ENCODE data around the gene KCNQ2. TPM values are rescaled to one million over a fixed set of nuclear protein-coding genes. Genes with fewer than 3 reads are reported as not detected.

KCNQ2 gene
- total RNA-seq, 1 donor, result 0.36 TPM

DNA sequence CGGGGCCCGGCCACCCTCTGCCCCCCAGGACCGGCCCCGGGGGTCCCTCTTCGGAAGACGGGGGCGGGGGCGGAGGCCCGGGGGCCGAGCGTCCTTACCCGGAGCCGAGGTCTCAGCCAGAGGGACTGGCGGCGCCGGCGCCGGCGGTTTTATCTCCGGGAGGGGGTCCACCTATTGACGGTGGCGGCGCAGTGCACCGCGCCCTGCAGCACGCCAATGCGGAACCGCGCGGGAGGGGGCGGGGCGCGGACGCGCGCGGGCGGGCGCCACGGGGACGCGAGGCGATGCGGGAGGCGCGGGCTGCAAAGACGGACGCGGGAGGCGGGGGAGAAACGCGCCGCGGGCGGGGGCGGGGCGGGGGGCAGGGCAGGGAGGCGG lies 26.5 kb upstream of the KCNQ2 start, which contains the start of gene EEF1A2:
Gene EEF1A2 (minus strand): TSS at position 124 of the 378 bp plus-strand sequence. CDS start 1,320 bp downstream, outside the sequence.
- peaks cover 4% of the 10 kb centered on the region for H3K4me1 ChIP-seq (ENCODE audit: insufficient read depth, low read length)
- H3K4me3 ChIP-seq (ENCODE audit: insufficient read depth, low read length), result no peak within 1 kb of the TSS
- H4K20me1 ChIP-seq (ENCODE audit: insufficient read depth, low read length), result no peaks in the 10 kb centered on the region
- TF ChIP-seq, protein P1, sequence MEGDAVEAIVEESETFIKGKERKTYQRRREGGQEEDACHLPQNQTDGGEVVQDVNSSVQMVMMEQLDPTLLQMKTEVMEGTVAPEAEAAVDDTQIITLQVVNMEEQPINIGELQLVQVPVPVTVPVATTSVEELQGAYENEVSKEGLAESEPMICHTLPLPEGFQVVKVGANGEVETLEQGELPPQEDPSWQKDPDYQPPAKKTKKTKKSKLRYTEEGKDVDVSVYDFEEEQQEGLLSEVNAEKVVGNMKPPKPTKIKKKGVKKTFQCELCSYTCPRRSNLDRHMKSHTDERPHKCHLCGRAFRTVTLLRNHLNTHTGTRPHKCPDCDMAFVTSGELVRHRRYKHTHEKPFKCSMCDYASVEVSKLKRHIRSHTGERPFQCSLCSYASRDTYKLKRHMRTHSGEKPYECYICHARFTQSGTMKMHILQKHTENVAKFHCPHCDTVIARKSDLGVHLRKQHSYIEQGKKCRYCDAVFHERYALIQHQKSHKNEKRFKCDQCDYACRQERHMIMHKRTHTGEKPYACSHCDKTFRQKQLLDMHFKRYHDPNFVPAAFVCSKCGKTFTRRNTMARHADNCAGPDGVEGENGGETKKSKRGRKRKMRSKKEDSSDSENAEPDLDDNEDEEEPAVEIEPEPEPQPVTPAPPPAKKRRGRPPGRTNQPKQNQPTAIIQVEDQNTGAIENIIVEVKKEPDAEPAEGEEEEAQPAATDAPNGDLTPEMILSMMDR (IDR thresholded peaks at IDR 0.05; ENCODE audit: extremely low read depth, low read depth, low read length), result no peak
- H3K27me3 ChIP-seq (ENCODE audit: insufficient read depth, low read length), result peaks cover 35% of the 10 kb centered on the region
- H3K9me3 ChIP-seq (ENCODE audit: low read depth, low read length), result no peaks in the 10 kb centered on the region
- H3K79me2 ChIP-seq (ENCODE audit: insufficient read depth, low read length), result no peaks in the 10 kb centered on the region
- H3K36me3 ChIP-seq (ENCODE audit: insufficient read depth, low read length), result no peaks in the 10 kb centered on the region
- H3K27ac ChIP-seq (ENCODE audit: low read depth, low read length), result no peak within 1 kb of the TSS
- H3K4me2 ChIP-seq (ENCODE audit: insufficient read depth, low read length), result no peak within 1 kb of the TSS
- no peak within 1 kb of the TSS for H2AFZ ChIP-seq (ENCODE audit: low read length)
- peak; percentile 83 for DNase-seq (ENCODE audit: insufficient read length, low spot score, missing footprints)

DNA sequence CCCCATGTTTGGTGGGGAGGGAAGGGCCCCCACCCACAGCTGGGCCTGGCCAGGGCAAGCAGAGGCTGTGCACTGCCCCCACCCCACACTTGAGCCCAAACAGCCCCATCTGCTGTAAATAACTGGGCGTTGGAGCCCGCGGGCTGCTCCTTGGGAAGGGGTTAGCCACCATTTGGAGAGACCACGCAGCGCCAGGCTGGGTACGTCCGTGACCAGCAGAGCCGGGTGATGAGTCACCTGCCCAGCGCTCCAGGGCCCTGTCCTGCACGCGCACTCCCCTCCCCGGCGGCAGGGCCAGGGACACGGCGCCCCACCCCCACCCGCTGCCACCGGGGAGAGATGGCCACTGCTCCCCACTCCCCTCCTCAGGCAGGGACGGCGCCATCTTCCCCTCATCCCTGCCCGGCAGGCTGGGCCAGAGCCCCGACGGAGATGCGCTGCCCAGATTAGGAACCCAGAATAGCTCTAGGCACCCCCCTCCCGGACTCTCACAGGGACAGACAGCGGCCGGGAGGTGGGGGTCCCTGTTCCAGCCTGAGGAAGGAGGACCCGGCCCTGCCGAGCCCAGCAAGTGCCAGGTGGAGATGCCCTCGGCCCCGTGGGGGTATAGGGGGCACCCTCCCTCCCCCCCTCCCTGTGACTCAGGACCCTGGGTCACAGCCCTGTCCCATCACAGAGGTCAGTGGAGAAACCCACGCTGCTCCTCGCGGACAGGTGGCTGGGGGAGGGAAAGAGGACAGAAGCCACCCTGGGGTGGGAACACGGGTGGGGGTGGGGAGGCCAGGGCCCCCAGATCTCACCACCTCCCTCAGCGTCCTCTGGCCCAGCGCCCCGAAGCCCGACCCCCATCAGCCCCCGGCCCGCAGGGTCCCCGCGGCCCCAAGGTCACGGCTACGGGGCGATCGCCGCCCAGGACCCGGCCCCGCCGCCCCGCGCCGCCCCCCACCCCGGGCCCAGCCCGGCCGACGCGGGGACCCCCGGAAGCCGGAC lies 25.8 kb upstream of the KCNQ2 start:
- DNase-seq (ENCODE audit: insufficient read length, low spot score, missing footprints), result peak; percentile 94
- H3K4me1 ChIP-seq (ENCODE audit: insufficient read depth, low read length), result peaks cover 4% of the 10 kb centered on the region
- H4K20me1 ChIP-seq (ENCODE audit: insufficient read depth, low read length), result no peaks in the 10 kb centered on the region
- H3K36me3 ChIP-seq (ENCODE audit: insufficient read depth, low read length), result no peaks in the 10 kb centered on the region
- H3K4me3 ChIP-seq (ENCODE audit: insufficient read depth, low read length), result no peak overlapping the region
- H3K4me2 ChIP-seq (ENCODE audit: insufficient read depth, low read length), result no peak overlapping the region
- TF ChIP-seq, protein P1 (IDR thresholded peaks at IDR 0.05; ENCODE audit: extremely low read depth, low read depth, low read length), result no peak
- no peaks in the 10 kb centered on the region for H3K9me3 ChIP-seq (ENCODE audit: low read depth, low read length)
- H3K27ac ChIP-seq (ENCODE audit: low read depth, low read length), result no peak overlapping the region
- peaks cover 35% of the 10 kb centered on the region for H3K27me3 ChIP-seq (ENCODE audit: insufficient read depth, low read length)
- H2AFZ ChIP-seq (ENCODE audit: low read length), result no peak overlapping the region
- no peaks in the 10 kb centered on the region for H3K79me2 ChIP-seq (ENCODE audit: insufficient read depth, low read length)

DNA sequence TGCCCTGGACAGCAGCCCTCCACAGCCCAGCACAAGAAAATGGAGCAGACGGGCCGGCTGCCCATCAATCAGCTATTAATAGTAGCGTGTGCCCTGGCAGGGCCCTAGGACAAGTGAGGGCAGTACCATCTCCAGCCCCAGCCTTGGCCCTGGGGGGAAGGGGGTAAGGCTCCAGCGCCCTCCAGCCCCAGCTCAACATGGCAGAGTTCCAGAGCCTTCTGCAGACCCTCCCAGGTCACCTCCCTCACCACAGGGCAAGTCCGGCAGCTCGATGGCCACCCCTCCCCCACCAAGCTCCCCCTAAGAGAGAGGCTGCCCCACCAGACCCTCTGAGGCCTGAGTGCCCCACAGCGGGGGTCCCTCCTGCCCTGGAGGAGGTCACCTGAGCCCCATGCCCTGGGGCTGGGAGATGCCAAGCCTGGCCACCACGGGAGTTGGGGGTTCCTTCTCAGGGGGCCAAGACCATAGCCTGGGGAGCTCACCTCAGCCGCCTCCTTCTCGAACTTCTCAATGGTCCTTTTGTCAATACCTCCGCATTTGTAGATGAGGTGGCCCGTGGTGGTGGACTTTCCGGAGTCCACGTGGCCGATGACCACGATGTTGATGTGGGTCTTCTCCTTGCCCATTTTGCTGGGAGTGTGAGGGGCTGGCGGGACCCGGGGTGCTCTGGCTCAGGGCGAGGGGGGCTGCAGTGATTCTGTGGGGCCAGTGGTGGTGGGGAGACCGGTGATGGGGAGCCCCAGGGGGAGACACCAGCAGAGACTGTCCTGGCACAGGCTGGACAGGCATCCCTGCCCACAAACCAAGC lies 24.9 kb upstream of the KCNQ2 start:
- no peak overlapping the region for H3K4me3 ChIP-seq (ENCODE audit: insufficient read depth, low read length)
- no peaks in the 10 kb centered on the region for H3K36me3 ChIP-seq (ENCODE audit: insufficient read depth, low read length)
- no peak overlapping the region for H2AFZ ChIP-seq (ENCODE audit: low read length)
- no peaks in the 10 kb centered on the region for H4K20me1 ChIP-seq (ENCODE audit: insufficient read depth, low read length)
- no peak overlapping the region for H3K4me2 ChIP-seq (ENCODE audit: insufficient read depth, low read length)
- peaks cover 32% of the 10 kb centered on the region for H3K27me3 ChIP-seq (ENCODE audit: insufficient read depth, low read length)
- no peaks in the 10 kb centered on the region for H3K79me2 ChIP-seq (ENCODE audit: insufficient read depth, low read length)
- H3K9me3 ChIP-seq (ENCODE audit: low read depth, low read length), result no peaks in the 10 kb centered on the region
- DNase-seq (ENCODE audit: insufficient read length, low spot score, missing footprints), result peak; percentile 76
- TF ChIP-seq, protein P1 (IDR thresholded peaks at IDR 0.05; ENCODE audit: extremely low read depth, low read depth, low read length), result no peak
- peaks cover 4% of the 10 kb centered on the region for H3K4me1 ChIP-seq (ENCODE audit: insufficient read depth, low read length)
- H3K27ac ChIP-seq (ENCODE audit: low read depth, low read length), result no peak overlapping the region

All from osteoblast (primary cell).